Fibroblast of mammary gland (primary cell): ENCODE data around the gene RALGPS1.
A peak's percentile ranks its signal among the peaks of the same experiment; 100 is the strongest.

ENCODE experiments used
- DNase-seq: peaks from one replicate; pipeline ENCODE4 v3.0.0-alpha.2; 2010; ENCODE audit warnings: low read depth
- H3K4me3 ChIP-seq: 2 replicates; pipeline ENCODE4 v1.5.1; 2011; ENCODE audit warnings: low read depth, mild to moderate bottlenecking, low read length, moderate library complexity; ENCODE audit not compliant: control insufficient read depth
- CTCF ChIP-seq: conservative IDR thresholded peaks from 2 replicates; pipeline ENCODE4 v1.5.1; 2011; ENCODE audit warnings: low read depth, low read length, inconsistent platforms; ENCODE audit not compliant: control insufficient read depth, insufficient read depth

RALGPS1 gene

GRCh38 chr9:127224178-127224882 lies 309.7 kb downstream of the RALGPS1 start:
- peak overlapping the region; percentile 53 for H3K4me3 ChIP-seq
- DNase-seq = peak; percentile 57
- no peak for TF ChIP-seq CTCF

- TF ChIP-seq CTCF = no peak
These were observed 310.5 kb downstream of the RALGPS1 start for GRCh38 chr9:127224883-127225739.

GRCh38 chr9:127225801-127226625 lies 311.4 kb downstream of the RALGPS1 start:
- peak overlapping the region; percentile 3 for H3K4me3 ChIP-seq
- TF ChIP-seq CTCF = no peak

More at GRCh38 chr9:127224883-127225739, 310.5 kb downstream of the RALGPS1 start:
- H3K4me3 ChIP-seq = peak overlapping the region; percentile 53
- DNase-seq = peak; percentile 73

GRCh38 chr9:127229691-127230417 lies 315.3 kb downstream of the RALGPS1 start:
- no peak for DNase-seq
- no peak overlapping the region for H3K4me3 ChIP-seq
- no peak for TF ChIP-seq CTCF

More at GRCh38 chr9:127225801-127226625, 311.4 kb downstream of the RALGPS1 start:
- DNase-seq = peak; percentile 48

GRCh38 chr9:127231666-127232065 lies 317.1 kb downstream of the RALGPS1 start:
- no peak overlapping the region for H3K4me3 ChIP-seq
- TF ChIP-seq CTCF = no peak
- DNase-seq = peak; percentile 21
